Lung (tissue), 12 donors: ENCODE results near the gene TRPM5. TPM values are rescaled to one million over a fixed set of nuclear protein-coding genes. Genes with fewer than 3 reads are reported as not detected.
A peak's percentile ranks its signal among the peaks of the same experiment; 100 is the strongest.

Source experiments
- ATAC-seq: fragments of 200-7000 bp; cut with Tn5 transposase; one replicate; pipeline ENCODE4 v1.9.1; 2020; ENCODE audit warnings: moderate number of reproducible peaks; ENCODE audit not compliant: insufficient read depth, low FRiP score
- DNase-seq, 3 donors: peaks; one replicate each; pipeline ENCODE4 v3.0.0-alpha.2; 2013 to 2017
- H3K27ac ChIP-seq, 2 donors: one replicate each; pipeline ENCODE4 v1.5.1; 2013; ENCODE audit warnings: mild to moderate bottlenecking in 2 of 2, moderate library complexity in 2 of 2, control low read depth in 1 of 2, inconsistent platforms in 1 of 2, low read depth in 1 of 2, low read length in 1 of 2
- H3K27me3 ChIP-seq, 3 donors: one replicate each; pipeline ENCODE4 v1.5.1; 2013; ENCODE audit warnings: low read length in 2 of 3; ENCODE audit not compliant: control insufficient read depth in 3 of 3, insufficient read depth in 3 of 3
- H3K36me3 ChIP-seq, 4 donors: one replicate each; pipeline ENCODE4 v1.5.1; 2013; ENCODE audit warnings: low read length in 4 of 4, mild to moderate bottlenecking in 1 of 4, moderate library complexity in 1 of 4; ENCODE audit not compliant: control insufficient read depth in 4 of 4, insufficient read depth in 4 of 4
- H3K4me1 ChIP-seq, 5 donors: one replicate each; pipeline ENCODE4 v1.5.1; 2013; ENCODE audit warnings: low read length in 5 of 5, mild to moderate bottlenecking in 2 of 5, moderate library complexity in 1 of 5; ENCODE audit not compliant: control insufficient read depth in 5 of 5, insufficient read depth in 5 of 5
- H3K4me3 ChIP-seq: one replicate; pipeline ENCODE4 v1.5.1; 2013; ENCODE audit warnings: mild to moderate bottlenecking, control low read depth, moderate library complexity
- H3K9ac ChIP-seq, 2 donors: one replicate each; pipeline ENCODE4 v1.5.1; 2013; ENCODE audit warnings: low read length in 2 of 2, control low read depth in 1 of 2; ENCODE audit not compliant: insufficient read depth in 1 of 2
- H3K9me3 ChIP-seq, 4 donors: one replicate each; pipeline ENCODE4 v1.5.1; 2013; ENCODE audit warnings: low read length in 3 of 4, mild to moderate bottlenecking in 1 of 4, moderate library complexity in 1 of 4; ENCODE audit not compliant: control insufficient read depth in 4 of 4, insufficient read depth in 3 of 4
- CTCF ChIP-seq: IDR thresholded peaks from 2 replicates; pipeline ENCODE4 v1.5.1; 2012; ENCODE audit warnings: mild to moderate bottlenecking; ENCODE audit errors: control extremely low read depth, extremely low read depth
- WGBS, 2 donors: extraction: QIAGEN DNeasy Blood & Tissue Kit; methylation state at CpG; one replicate each; pipeline ENCODE4 v1.1.7; 2013; 5-methylcytosine and 5-hydroxymethylcytosine counted together
- polyA plus RNA-seq, 2 donors: library from polyadenylated mRNA; stranded (reverse); fragments of 200-250 nt; gene quantifications; one replicate each; pipeline ENCODE4 v1.2.1, GENCODE V29; 2013
- total RNA-seq, 2 donors: library from RNA; depleted of rRNA in 1 of 2; stranded (reverse); fragments of >200 nt in 1 of 2; gene quantifications; one replicate each; pipeline ENCODE4 v1.2.1, GENCODE V29; 2014 to 2021
- donor health status: control.
- donor health status: control.
- donor health status: Bipolar disorder and iron deficiency.
- donor health status: healthy.
- donor health status: DM: yes; HTN: yes; CAD: no.

Gene TRPM5
- total and polyA plus RNA-seq, 4 donors, result 0.02 to 0.20 (median 0.11) TPM

GRCh38 chr11:2447951-2448650 is 3.8 kb upstream of the TRPM5 start:
- Histone ChIP-seq H3K9ac (no peak overlapping the region), H3K4me3 (no peak overlapping the region), H3K4me1 (peaks cover 0 to 29% (median 12%) of the 10 kb centered on the region in 5 donors), H3K27ac (peak overlapping the region in 1 of 2 donors; percentile 76), H3K9me3 (no peaks in the 10 kb centered on the region), H3K36me3 (no peaks in the 10 kb centered on the region), H3K27me3 (peaks cover 0 to 17% (median 7%) of the 10 kb centered on the region in 3 donors)
- no peak for TF ChIP-seq CTCF
- ATAC-seq, result no peak
- WGBS, 2 donors, result 74 to 78% methylated on average over 10 of the region's 10 CpGs
- no peak for DNase-seq

- 35 to 50% methylated on average over 12 of the region's 12 CpGs for WGBS, 2 donors
- peaks cover 0 to 3% (median 0%) of the 10 kb centered on the region in 4 donors for H3K9me3 ChIP-seq
- no peak overlapping the region for H3K9ac ChIP-seq
- no peak overlapping the region for H3K4me3 ChIP-seq
- ATAC-seq, result no peak
- DNase-seq, result no peak
- H3K36me3 ChIP-seq, result no peaks in the 10 kb centered on the region
- no peak for TF ChIP-seq CTCF
- H3K27me3 ChIP-seq, result peaks cover 0 to 19% (median 13%) of the 10 kb centered on the region in 3 donors
- H3K27ac ChIP-seq, result peak overlapping the region in 1 of 2 donors; percentile 76
- H3K4me1 ChIP-seq, result peaks cover 0 to 29% (median 12%) of the 10 kb centered on the region in 5 donors
Observed at GRCh38 chr11:2447253-2447950, 3.1 kb upstream of the TRPM5 start.

DNA sequence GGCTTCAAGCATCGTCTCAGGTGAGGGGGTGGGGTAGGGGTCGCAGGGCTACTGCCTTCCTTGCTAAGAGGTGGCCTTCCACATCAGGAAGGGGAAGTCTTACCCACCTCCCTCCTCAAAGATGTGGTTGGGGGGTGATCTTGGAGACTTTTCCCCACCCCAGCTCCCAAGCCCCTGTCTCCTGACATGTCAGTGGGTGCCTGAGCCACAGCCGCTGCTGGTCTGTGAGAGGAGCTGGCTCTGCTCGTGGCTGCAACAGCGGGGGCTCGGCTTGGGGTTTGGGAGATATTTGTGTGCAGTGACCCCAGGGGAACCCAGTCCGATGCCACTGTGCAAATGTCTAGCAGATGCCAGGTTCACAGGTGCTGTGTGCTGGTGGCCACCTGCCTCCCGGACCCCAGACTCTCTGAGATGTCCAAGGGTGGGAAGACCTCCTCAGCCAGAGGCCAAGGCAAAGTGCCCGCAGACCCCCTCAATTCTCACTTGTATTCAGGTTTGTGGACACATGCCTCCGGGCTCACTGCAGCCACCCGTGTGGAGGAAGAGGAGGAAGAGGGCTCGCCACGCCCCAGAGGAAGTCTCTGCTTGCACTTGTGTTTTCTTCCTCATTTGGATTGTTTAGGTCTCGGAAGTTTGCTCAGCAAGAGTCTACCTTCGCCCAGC is 2.4 kb upstream of the TRPM5 start:
- Histone ChIP-seq H3K9ac (no peak overlapping the region), H3K9me3 (peaks cover 0 to 3% (median 0%) of the 10 kb centered on the region in 4 donors), H3K27me3 (peaks cover 0 to 19% (median 14%) of the 10 kb centered on the region in 3 donors), H3K4me3 (no peak overlapping the region), H3K36me3 (no peaks in the 10 kb centered on the region), H3K27ac (peak overlapping the region in 1 of 2 donors; percentile 76), H3K4me1 (peaks cover 0 to 29% (median 5%) of the 10 kb centered on the region in 5 donors)
- no peak for TF ChIP-seq CTCF
- ATAC-seq (no peak), DNase-seq (no peak)
- WGBS, 2 donors, result 48 to 57% methylated on average over 15 of the region's 15 CpGs
